ENCODE measurements around the gene MED15.

Gene MED15

GRCh38 chr22:20568502-20569058, 61.2 kb downstream of the MED15 start:
- no peak for DNase-seq (ENCODE audit: extremely low read depth in 1 of 2, low read depth in 1 of 2)

DNA sequence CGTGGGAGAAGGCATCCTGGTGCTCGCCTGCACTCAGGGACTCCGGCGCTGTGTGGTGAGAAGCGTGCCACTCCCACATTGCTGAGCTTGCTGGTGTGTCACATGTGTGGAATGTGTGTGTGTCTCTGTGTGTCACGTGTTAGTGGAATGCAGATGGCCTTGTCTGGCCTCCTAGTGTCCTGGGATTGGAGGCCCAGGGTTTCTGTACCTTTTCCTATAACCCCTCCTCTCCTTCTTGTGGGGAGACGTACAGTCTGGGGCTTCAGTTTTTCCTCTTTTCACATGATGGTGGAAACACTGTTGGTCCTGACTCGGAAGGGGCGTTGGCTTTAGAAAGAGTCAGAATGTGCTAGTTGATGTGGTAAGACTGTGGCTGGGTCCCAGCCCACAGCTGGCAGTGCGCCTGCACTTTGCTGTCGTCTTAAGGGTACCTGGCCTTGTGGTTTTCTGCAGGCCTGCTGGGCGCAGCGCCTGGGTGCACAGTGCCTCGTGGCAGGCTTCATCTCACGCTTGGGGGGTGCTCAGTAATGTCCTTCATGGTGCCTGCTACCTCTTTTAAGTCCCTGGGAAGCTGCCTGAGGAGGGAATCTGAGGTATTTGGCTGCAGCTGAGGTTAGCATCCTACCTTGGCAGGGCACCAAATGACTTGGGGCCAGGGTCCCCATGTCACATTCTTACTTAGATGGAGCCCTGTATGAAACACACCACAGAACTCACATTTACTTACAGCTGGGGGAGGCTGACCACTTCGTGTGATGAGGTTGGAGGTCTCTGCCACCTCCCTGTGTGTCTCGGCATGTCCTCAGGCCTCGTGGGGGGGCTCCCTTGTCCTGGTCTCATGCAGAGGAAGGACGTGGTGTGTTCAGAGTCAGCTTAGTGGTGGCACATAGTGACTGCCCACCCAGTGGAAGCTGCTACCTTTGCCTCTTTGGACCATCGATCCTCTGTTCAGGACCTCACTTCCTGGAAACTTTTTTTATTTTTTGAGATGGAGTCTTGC, 61.9 kb downstream of the MED15 start:
- peak; percentile 68 to 79 for DNase-seq (ENCODE audit: extremely low read depth in 1 of 2, low read depth in 1 of 2)

GRCh38 chr22:20571078-20571503, 63.7 kb downstream of the MED15 start:
- DNase-seq (ENCODE audit: extremely low read depth in 1 of 2, low read depth in 1 of 2), result no peak

DNA sequence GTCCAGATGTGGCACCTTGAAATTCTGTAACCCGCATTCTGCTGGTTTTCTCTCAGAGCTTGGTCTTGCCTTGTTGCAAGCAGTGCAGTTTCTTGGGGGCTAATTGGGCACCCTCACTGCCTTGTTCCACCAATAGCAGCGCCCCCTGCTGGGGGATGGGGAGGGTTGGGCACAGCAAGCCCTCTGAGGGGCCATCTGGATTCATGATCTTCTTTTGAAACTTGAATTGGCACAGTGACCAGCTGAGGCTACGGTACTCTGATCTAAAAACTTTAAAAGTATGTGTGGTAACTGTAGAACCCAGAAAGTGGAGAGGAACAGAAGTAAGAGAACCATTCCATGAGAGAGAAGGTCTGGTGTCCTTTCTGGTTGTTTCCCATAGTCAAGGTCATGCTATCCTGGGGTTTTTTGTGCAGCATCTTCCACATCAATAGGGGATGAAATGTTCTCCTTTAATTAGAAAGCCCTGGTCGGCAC, 64.2 kb downstream of the MED15 start:
- DNase-seq (ENCODE audit: extremely low read depth in 1 of 2, low read depth in 1 of 2), result peak in 1 of 2 donors; percentile 63

GRCh38 chr22:20572132-20572802, 64.9 kb downstream of the MED15 start:
- no peak for DNase-seq (ENCODE audit: extremely low read depth in 1 of 2, low read depth in 1 of 2)

- DNase-seq (ENCODE audit: extremely low read depth in 1 of 2, low read depth in 1 of 2), result no peak
Measured at GRCh38 chr22:20573176-20573832, 65.9 kb downstream of the MED15 start.

DNA sequence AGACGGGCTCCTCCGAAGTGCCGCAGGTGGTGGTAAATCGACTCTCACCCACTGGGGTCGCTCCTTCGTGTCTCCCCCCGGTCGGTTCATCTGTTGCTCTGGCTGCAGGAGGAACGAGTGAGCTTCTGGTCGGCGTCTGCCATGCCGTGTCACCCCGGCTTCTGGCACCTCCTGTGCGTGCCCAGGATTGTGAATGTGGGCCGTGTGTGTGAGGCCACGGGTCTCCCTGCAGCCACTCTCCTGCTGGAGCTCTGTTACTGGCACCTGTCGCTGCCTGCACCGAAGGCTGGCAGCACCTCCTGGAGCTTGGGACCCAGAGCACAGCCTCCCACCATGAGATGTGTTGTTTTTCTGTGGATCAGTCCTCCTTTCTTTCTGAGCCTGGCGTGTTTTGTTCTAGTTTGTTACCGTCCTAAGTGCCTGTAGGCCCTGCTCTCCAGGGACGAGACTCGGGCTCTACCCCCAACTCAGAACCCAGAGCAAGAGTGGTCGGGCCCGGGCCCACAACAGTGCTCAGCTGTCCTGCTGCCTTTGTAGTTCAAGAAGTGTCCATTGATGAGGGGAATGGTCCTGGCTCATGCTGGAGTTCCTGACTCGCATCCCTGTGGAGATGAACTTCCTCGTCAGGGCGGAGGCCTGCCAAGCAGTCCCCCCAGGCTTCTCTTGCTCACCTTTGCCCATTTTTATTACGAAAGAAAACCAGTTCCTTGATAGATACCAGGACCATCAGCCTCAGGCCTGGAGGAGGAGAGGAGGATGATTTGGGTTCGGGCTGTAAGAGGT, 66.6 kb downstream of the MED15 start:
- no peak for DNase-seq (ENCODE audit: extremely low read depth in 1 of 2, low read depth in 1 of 2)

DNA sequence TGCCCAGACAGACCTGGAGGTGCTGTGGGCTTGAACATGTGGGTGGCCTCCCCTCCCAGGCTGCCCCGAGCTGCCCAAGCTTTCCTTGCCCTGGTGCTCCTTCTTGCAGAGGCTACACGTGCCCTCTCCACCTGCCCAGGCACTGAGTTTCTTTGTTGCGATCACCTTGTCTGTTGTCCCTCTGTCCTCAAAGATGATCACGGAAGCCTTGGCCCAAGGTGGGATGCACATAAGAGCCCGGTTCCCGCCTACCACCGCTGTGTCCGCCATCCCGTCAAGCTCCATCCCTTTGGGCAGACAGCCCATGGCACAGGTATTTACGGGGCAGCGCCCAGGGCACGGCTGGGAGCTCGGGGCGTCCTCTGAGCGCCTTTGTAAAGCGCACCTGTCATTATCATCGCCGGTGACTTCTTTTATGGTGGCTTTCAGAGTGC, 67.5 kb downstream of the MED15 start:
- no peak for DNase-seq (ENCODE audit: extremely low read depth in 1 of 2, low read depth in 1 of 2)

GRCh38 chr22:20575724-20576444, 68.5 kb downstream of the MED15 start:
- DNase-seq (ENCODE audit: extremely low read depth in 1 of 2, low read depth in 1 of 2), result no peak

- DNase-seq (ENCODE audit: extremely low read depth in 1 of 2, low read depth in 1 of 2), result no peak
Measured at GRCh38 chr22:20576445-20576816, 69.0 kb downstream of the MED15 start.

DNA sequence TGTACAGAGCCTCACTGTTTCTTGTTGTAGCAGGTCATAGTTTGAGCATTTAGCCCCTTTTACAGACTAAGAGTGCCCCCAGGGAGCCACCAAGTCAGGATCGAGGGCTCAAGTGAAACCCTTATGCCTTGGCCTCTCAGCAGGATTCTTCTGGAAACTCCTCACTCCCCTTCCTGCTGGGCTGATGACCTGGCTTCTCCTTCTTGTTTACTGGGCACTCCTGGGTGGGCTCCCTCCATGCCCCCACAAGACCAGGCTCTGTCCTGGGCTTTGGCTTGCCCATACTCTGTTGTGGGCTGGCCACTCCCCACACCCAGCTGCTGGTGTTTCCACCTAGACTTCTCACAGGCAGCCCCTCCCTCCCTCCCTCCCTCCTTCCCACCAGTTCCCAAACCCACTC, 69.6 kb downstream of the MED15 start:
- DNase-seq (ENCODE audit: extremely low read depth in 1 of 2, low read depth in 1 of 2), result no peak

DNA sequence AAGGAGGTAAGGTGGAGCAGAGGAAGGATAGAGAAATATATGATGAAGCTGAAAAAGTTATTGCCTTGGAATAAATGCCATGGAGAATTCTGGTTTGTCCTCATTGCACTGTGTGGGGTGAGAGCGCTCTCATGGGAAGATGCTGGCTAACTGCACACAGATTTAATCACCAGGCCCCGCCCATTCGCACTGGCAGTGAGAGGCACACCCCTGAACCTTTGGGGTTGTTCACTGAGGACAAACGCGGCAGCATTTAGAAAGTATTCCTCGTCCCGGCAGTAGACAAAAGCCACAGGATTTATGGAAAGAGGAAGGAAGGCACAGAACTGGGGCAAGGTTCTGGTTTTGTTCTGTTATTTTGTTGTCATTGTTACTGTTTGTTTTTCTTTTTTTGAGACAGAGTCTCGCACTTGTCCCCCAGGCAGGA, 70.2 kb downstream of the MED15 start:
- DNase-seq (ENCODE audit: extremely low read depth in 1 of 2, low read depth in 1 of 2), result no peak

DNA sequence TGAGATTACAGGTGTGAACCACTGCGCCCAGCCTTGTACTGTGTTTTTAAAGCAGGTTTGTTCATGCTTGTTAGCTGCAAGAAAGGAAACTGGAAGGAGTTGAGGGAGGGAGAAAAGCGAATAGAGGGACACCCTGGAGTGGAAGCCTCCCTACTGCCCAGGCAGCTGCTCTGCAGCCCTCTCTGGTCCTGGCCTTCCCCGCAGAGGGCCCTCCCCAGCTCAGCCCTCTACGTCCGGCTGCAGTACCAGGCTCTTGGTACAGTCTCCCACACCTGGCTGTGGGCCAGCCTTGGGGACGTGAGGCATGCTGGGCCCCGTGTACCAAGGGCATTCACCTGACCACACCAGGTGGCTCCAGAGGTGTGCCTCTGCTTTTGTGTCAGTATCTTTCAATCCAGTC, 70.8 kb downstream of the MED15 start:
- no peak for DNase-seq (ENCODE audit: extremely low read depth in 1 of 2, low read depth in 1 of 2)

DNA sequence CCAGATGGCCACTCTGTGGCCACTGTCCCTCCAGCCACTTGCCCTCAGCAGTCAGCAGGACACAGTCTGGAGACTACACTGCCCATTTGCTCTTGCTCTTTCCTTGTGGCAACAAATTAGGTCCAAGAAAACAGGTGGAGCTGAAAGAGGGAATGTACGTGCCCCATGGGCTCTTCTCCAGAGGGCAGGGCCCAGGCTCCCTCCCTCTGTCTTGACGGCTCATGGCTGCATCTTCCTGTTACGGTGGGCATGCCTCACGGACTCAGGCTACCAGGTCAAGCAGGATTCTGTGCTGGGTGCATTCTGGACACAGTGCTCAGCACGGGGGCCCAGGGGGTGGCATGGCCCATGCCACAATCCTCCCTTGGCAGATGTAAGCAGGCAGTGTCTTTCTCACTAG, 71.3 kb downstream of the MED15 start:
- DNase-seq (ENCODE audit: extremely low read depth in 1 of 2, low read depth in 1 of 2), result no peak

GRCh38 chr22:20579273-20580120, 72.1 kb downstream of the MED15 start:
- no peak for DNase-seq (ENCODE audit: extremely low read depth in 1 of 2, low read depth in 1 of 2)

GRCh38 chr22:20580179-20580578, 72.8 kb downstream of the MED15 start:
- DNase-seq (ENCODE audit: extremely low read depth in 1 of 2, low read depth in 1 of 2), result no peak

DNA sequence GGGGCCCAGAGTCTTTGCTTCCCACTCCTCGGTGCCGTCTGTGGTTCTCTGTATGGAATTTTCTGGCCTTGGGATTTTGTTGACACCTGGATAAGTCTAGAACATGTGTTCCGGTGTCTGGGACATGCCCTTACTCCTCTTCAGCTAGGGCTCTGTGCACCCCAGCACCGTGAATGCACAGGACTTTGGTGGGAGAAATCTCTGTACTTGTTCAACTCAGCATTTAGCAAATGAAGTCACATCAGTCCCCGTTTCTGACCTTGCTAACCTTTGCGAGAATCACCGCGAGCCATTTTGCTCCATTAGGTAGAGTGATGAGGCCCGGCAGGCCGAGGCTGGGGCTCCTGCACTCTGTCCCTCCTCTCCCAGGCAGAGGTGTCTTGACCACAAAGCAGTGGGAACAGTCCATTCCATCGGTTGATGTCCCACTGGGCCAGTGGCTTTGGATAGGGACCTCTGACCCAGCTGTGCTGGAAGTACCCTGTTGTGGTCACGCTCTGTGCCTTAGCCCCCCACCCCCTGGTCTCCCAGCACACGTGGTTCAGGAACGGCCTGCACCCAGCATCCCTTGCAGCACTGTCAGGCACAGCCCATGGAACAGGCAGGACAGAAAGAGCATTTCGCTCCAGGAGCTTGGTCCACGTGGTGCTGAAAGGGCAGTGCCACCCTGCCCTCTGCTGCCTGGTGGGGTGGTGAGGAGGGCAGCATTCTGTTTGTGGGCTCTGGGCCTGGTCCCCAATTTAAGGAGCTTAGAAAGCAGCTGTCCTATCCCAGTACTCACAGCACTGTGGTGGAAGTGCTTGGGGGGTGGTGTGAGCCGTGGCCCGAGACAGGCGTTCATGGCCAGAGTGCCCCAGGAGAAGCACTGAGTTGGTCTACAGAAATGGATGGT, 73.4 kb downstream of the MED15 start:
- DNase-seq (ENCODE audit: extremely low read depth in 1 of 2, low read depth in 1 of 2), result no peak
